AG04449 (cell line): ENCODE data around the gene APOL6.
"Not testable (repeated sequence)": the region's sequence is repeated elsewhere in the genome, so short reads cannot be mapped to it uniquely, and the experiment has no call there.

Experiments used
- CTCF ChIA-PET: fragments of 350-600 bp; formaldehyde crosslinking; extraction: SDS; loops from one replicate; lab custom pipeline; 2021; ENCODE audit warnings: antibody characterized with exemption; lab: Yijun Ruan, JAX
- POLR2A ChIA-PET: fragments of 400-600, 350-600 bp; formaldehyde crosslinking; extraction: SDS; loops from one replicate; lab custom pipeline; 2020; ENCODE audit warnings: antibody characterized with exemption, inconsistent platforms; lab: Yijun Ruan, JAX
- DNase-seq: peaks from one replicate; pipeline ENCODE4 v3.0.0-alpha.2; 2010; ENCODE audit warnings: low read depth, low spot score
- H3K4me3 ChIP-seq: 2 replicates; pipeline ENCODE4 v1.5.1; 2011; ENCODE audit warnings: low read depth, mild to moderate bottlenecking, control low read depth, low read length
- CTCF ChIP-seq: IDR thresholded peaks from one replicate; pipeline ENCODE4 v1.5.1; 2011; ENCODE audit warnings: mild to moderate bottlenecking, moderate library complexity, low read length, control low read depth, inconsistent platforms; ENCODE audit not compliant: insufficient read depth; ENCODE audit errors: missing control alignments

Gene APOL6

GRCh38 chr22:35620624-35621251 is 27.5 kb upstream of the APOL6 start:
- DNase-seq = no peak
- ChIA-PET POLR2A (interaction anchor here (0.5 to 0.7 kb wide), 2 partner anchors 190 to 228 kb away, joined by 3 read pairs; no protein-coding TSS in a partner anchor), CTCF (interaction anchor here (0.6 to 4.4 kb wide), 14 partner anchors 8 to 503 kb away, joined by 3 to 50 read pairs (median 6); no protein-coding TSS in a partner anchor)
- TF ChIP-seq CTCF = no peak
- H3K4me3 ChIP-seq = no peak overlapping the region

GRCh38 chr22:35621451-35621850 is 26.8 kb upstream of the APOL6 start:
- no peak for TF ChIP-seq CTCF
- CTCF ChIA-PET = interaction anchor here (0.6 to 4.4 kb wide), 13 partner anchors 8 to 300 kb away, joined by 3 to 50 read pairs (median 6); no protein-coding TSS in a partner anchor
- no peak for DNase-seq
- POLR2A ChIA-PET = no interaction called here
- H3K4me3 ChIP-seq = no peak overlapping the region

DNA sequence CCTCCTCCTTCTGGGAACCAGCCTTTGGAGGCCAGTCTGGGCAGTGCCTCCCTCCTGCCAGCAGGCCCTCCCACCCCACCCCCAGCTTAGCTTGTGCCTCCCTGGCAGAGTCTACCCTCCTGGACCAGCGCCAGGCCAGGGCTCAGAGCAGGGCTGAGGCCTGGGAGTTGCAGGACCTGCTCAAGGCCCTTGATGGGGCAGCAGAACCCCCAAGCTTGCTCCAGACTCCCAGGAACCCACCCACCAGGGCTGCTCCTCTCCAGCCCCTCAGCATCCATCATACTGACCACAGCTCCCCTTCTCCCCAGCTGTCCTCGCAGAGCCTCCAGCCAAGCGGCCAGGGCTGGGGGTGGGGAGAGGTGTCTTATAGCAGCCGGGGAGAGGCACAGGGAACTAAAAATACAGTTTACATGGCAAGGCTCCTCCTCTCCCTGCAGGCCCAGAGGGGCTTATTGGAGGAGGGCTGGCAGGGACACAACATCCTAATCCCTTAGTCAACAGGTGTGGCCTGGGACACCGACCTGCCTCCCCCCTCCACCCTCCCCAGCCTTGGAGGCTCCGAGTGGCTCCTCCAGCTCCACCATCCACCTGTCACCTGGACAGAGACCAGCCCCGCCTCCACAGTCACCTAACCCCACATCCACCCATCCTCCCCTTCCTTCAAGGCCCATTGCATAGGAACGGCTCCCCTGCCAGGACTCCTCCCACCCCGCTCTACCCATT is 25.9 kb upstream of the APOL6 start:
- no peak for DNase-seq

DNA sequence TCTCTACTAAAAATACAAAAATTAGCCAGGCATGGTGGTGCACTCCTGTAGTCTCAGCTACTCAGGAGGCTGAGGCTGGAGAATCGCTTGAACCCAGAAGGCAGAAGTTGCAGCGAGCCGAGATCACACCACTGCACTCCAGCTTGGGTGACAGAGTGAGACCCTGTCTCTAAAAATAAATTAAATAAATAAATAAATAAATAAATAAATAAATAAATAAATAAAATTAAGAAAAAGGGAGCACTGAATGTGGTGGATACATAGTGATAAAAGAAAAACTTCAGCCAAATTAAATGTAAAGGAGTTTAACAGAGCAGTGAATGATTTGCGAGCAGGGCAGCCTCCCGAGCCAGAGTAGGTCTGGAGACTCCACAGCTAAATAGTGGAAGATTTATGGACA is 24.4 kb upstream of the APOL6 start:
- CTCF ChIA-PET = interaction anchor here (0.8 to 5.1 kb wide), 11 partner anchors 193 to 562 kb away, joined by 3 to 32 read pairs (median 3); no protein-coding TSS in a partner anchor
- H3K4me3 ChIP-seq, POLR2A ChIA-PET, DNase-seq: not testable (repeated sequence)

More for the DNA sequence above, 25.9 kb upstream of the APOL6 start:
- no peak overlapping the region for H3K4me3 ChIP-seq
- ChIA-PET POLR2A (no interaction called here), CTCF (interaction anchor here (0.6 to 4.4 kb wide), 11 partner anchors 8 to 300 kb away, joined by 3 to 50 read pairs (median 4); no protein-coding TSS in a partner anchor)
- TF ChIP-seq CTCF = no peak

DNA sequence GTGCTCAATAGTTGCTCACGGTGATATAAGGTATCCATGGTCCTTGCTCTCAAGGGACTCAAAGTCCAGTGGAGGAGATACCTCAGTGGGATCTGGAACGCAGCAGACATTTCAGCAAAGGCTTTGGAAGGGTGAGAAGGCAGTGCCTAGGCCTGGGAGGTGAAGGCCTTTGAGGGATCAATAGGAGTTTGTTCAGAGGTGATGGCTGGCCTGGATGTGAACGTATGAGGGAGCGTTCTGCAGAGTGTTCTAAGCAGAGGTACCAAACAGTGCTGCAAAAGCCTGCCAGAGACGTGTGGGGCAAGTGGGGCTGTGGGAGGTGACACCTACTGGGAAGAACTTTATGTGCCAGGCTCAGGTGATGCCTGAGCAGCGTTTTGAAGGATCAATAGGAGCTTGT is 23.7 kb upstream of the APOL6 start:
- CTCF ChIA-PET = interaction anchor here (0.6 to 5.1 kb wide), 15 partner anchors 14 to 561 kb away, joined by 3 to 32 read pairs (median 4); no protein-coding TSS in a partner anchor
- no peak for DNase-seq
- no peak for TF ChIP-seq CTCF
- H3K4me3 ChIP-seq = no peak overlapping the region
- POLR2A ChIA-PET = no interaction called here

GRCh38 chr22:35625763-35626432 is 22.3 kb upstream of the APOL6 start:
- H3K4me3 ChIP-seq = no peak overlapping the region
- no peak for TF ChIP-seq CTCF
- POLR2A ChIA-PET = no interaction called here
- no peak for DNase-seq
- CTCF ChIA-PET = interaction anchor here (1.0 to 5.1 kb wide), 17 partner anchors 56 to 498 kb away, joined by 3 to 32 read pairs (median 5); no protein-coding TSS in a partner anchor
